GM12874 (cell line): ENCODE measurements around the gene ZNF467.

ENCODE experiments used
- TF ChIP-seq, protein P1 (sequence below): IDR thresholded peaks from 2 replicates; pipeline ENCODE4 v1.5.1; 2011; ENCODE audit warnings: low read depth, mild to moderate bottlenecking, control low read depth, low read length, moderate library complexity; ENCODE audit not compliant: insufficient read depth

The ZNF467 gene

DNA sequence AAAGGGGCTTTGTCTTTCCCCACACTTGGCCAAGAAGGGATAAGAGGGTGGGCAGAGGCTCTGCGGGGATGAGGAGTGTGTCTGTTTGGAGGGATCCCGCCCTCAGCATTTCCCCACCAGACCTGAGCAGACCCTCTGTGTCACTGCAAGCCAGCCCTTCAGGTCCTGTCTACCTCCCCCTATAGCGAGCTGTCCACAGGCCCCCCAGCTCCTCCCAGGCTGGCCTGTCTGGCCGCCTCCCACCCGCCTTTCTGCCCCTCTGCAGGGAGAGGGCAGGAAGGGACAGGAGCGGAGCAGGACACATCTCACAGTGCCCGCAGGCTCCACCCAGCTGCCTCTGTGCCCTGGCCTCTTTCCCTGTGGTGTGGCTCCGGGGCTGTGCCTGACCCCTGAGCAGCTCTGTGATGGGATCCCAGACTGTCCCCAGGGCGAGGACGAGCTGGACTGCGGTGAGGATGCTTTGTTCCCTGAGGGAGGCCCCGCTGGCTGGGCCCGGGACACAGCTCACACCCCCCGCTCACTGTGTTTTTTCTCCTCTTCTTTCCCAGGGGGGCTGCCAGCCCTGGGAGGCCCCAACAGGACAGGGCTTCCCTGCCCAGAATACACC, 17.5 kb upstream of the ZNF467 start:
- TF ChIP-seq, protein P1, sequence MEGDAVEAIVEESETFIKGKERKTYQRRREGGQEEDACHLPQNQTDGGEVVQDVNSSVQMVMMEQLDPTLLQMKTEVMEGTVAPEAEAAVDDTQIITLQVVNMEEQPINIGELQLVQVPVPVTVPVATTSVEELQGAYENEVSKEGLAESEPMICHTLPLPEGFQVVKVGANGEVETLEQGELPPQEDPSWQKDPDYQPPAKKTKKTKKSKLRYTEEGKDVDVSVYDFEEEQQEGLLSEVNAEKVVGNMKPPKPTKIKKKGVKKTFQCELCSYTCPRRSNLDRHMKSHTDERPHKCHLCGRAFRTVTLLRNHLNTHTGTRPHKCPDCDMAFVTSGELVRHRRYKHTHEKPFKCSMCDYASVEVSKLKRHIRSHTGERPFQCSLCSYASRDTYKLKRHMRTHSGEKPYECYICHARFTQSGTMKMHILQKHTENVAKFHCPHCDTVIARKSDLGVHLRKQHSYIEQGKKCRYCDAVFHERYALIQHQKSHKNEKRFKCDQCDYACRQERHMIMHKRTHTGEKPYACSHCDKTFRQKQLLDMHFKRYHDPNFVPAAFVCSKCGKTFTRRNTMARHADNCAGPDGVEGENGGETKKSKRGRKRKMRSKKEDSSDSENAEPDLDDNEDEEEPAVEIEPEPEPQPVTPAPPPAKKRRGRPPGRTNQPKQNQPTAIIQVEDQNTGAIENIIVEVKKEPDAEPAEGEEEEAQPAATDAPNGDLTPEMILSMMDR: no peak

DNA sequence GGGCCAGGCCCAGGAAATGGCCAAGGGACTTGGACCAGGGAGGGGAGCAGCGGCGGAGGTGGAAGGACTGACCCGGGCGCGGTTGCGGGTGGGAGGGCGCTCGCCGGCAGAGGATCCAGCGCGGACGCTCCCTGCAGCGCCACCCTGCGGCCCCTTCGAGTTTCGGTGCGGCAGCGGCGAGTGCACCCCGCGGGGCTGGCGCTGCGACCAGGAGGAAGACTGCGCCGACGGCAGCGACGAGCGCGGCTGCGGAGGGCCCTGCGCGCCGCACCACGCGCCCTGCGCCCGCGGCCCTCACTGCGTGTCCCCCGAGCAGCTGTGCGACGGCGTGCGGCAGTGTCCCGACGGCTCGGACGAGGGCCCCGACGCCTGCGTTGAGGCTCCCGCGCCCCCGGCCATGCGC, 16.8 kb upstream of the ZNF467 start:
- TF ChIP-seq, protein P1: peak; percentile 64

DNA sequence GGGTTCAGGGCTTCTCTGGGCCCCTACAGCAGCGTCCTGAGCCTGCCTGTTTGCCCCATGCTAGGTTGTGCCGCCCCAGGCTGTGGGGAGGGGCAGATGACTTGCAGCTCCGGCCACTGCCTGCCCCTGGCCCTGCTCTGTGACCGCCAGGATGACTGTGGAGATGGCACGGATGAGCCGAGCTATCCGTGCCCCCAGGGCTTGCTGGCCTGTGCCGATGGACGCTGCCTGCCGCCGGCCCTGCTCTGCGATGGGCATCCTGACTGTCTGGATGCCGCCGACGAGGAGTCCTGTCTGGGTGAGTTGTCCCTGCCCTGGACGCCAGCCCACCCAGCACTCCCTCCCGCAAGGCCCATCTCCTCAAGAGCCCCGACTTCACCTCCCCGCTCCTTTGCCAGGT, 15.7 kb upstream of the ZNF467 start:
- TF ChIP-seq, protein P1: no peak

DNA sequence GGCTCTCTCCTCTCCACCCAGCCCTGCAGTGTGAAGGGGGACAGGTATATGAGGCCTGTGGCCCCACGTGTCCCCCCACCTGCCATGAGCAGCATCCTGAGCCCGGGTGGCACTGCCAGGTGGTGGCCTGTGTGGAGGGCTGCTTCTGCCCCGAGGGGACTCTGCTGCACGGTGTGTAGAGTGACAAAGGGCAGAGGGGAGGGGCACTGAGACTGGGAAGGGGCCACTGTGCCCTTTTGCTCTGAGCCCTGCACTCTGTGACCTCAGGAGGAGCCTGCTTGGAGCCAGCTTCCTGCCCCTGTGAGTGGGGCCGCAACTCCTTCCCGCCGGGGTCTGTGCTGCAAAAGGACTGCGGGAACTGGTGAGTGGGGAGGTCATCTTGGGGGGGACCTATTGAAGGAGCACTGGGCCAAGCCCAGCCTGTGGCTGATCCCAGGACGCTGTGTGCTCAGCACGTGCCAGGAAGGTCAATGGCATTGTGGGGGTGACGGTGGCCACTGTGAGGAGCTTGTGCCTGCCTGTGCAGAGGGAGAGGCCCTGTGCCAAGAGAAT, 15.0 kb upstream of the ZNF467 start:
- TF ChIP-seq, protein P1: no peak

DNA sequence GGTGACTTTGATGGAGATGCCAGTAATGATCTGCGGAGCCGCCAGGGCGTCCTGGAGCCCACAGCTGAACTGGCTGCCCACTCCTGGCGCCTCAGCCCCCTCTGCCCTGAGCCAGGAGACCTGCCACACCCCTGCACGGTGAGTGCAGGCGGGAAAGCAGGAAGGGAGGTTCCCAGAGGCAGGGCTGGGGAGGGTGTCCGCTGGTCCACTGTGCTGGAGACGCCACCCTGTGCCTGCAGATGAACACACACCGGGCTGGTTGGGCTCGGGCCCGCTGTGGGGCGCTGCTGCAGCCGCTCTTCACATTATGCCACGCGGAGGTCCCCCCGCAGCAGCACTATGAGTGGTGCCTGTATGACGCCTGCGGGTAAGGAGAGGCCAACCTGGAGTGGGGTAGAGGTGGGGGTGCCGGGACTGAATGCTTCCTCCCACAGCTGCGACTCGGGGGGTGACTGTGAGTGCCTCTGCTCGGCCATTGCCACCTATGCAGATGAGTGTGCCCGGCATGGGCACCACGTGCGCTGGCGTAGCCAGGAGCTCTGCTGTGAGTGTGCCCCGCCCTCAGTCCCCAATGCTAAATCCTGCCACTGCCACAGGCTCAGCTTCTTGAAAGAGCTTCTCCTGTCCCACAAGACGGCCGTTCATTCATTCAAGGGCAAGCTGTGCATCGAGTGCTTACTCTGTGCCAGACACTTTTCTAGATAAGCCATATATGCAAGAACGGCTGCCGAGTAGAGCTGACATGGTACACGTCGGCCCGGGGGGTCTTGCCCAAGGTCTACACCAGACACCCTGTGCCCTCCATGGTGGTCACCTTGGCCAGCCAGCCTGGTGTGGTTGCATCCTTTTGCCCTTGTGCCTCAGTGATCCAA, 14.3 kb upstream of the ZNF467 start:
- TF ChIP-seq, protein P1: 0 out of 2 replicates have a peak, but pooled peaks have one; percentile 16

DNA sequence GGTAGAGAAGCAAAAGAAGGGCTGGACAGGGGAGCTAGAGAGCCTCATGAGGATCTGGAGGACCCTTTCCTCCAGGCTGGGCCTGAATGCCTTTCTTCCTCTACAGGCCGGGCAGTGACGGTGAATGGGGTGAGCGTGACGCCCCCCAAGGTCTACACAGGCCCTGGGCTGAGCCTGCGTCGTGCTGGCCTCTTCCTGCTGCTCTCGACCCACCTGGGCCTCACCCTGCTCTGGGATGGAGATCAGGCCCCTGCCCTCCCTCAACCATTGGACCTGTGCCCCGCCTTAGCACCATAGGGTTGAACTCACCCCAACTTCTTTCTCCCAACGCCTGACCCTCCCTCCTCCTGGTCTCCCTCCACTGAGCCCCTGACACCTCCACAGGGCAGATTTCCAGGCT, 12.6 kb upstream of the ZNF467 start:
- TF ChIP-seq, protein P1: no peak

DNA sequence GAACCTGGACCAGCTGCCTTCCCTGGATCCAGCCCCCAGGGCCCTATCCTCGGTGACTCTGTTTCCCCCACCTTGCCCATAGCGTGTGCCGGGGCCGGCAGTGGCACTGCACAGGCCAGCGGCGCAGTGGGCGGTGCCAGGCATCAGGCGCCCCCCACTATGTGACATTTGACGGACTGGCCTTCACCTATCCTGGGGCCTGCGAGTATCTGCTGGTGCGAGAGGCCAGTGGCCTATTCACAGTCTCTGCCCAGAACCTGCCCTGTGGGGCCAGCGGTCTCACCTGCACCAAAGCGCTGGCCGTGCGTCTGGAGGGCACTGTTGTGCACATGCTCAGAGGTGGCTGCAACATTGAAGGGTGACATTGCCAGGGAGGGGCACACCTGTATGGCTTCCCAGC, 12.0 kb upstream of the ZNF467 start:
- TF ChIP-seq, protein P1: no peak
